Liver (tissue), 9 donors: ENCODE data around the gene PCDH9. TPM values are rescaled to one million over a fixed set of nuclear protein-coding genes. Genes with fewer than 3 reads are reported as not detected.

ENCODE experiments used
- DNase-seq: peaks from one replicate; pipeline ENCODE4 v3.0.0-alpha.2; 2017; ENCODE audit warnings: low spot score
- H3K27ac ChIP-seq, 2 donors: one replicate each; pipeline ENCODE4 v1.7.0; 2013; ENCODE audit warnings: inconsistent platforms in 2 of 2, low read length in 2 of 2, control low read depth in 1 of 2, low read depth in 1 of 2, mild to moderate bottlenecking in 1 of 2
- H3K27me3 ChIP-seq, 4 donors: one replicate each; pipeline versions ENCODE4 v1.6.1 to v1.7.0; 2013; ENCODE audit warnings: low read length in 3 of 4, inconsistent platforms in 1 of 4, mild to moderate bottlenecking in 1 of 4, moderate library complexity in 1 of 4; ENCODE audit not compliant: control insufficient read depth in 4 of 4, insufficient read depth in 4 of 4
- H3K36me3 ChIP-seq, 4 donors: one replicate each; pipeline versions ENCODE4 v1.6.1 to v1.7.0; 2013; ENCODE audit warnings: low read length in 3 of 4, mild to moderate bottlenecking in 3 of 4, low read depth in 1 of 4, moderate library complexity in 1 of 4; ENCODE audit not compliant: control insufficient read depth in 4 of 4, insufficient read depth in 3 of 4
- H3K4me1 ChIP-seq, 4 donors: one replicate each; pipeline versions ENCODE4 v1.6.1 to v1.7.0; 2013; ENCODE audit warnings: low read length in 3 of 4, mild to moderate bottlenecking in 3 of 4, moderate library complexity in 1 of 4; ENCODE audit not compliant: control insufficient read depth in 4 of 4, insufficient read depth in 4 of 4
- H3K4me3 ChIP-seq, 3 donors: one replicate each; pipeline versions ENCODE4 v1.6.1 to v1.7.0; 2013; ENCODE audit warnings: low read length in 3 of 3, control low read depth in 1 of 3, low read depth in 1 of 3, mild to moderate bottlenecking in 1 of 3
- H3K9ac ChIP-seq, 2 donors: one replicate each; pipeline ENCODE4 v1.7.0; 2013; ENCODE audit warnings: low read length in 2 of 2, mild to moderate bottlenecking in 2 of 2, moderate library complexity in 2 of 2, control low read depth in 1 of 2, low read depth in 1 of 2
- H3K9me3 ChIP-seq, 4 donors: one replicate each; pipeline versions ENCODE4 v1.6.1 to v1.7.0; 2013; ENCODE audit warnings: low read length in 3 of 4; ENCODE audit not compliant: control insufficient read depth in 4 of 4
- EGR1 ChIP-seq, 2 donors: IDR thresholded peaks; 2 replicates each; pipeline ENCODE4 v1.6.1; 2016 to 2018; ENCODE audit warnings: antibody characterized with exemption in 2 of 2, low read depth in 2 of 2
- FOXA2 ChIP-seq: IDR thresholded peaks from 2 replicates; pipeline ENCODE4 v1.6.1; 2016; ENCODE audit warnings: antibody characterized with exemption
- GABPA ChIP-seq, 2 donors: IDR thresholded peaks in 1 of 2; conservative IDR thresholded peaks in 1 of 2; 2 replicates each; pipeline ENCODE4 v1.6.1; 2016; ENCODE audit warnings: antibody characterized with exemption in 2 of 2, mild to moderate bottlenecking in 1 of 2, moderate library complexity in 1 of 2
- NR2F2 ChIP-seq: IDR thresholded peaks from 2 replicates; pipeline ENCODE4 v1.6.1; 2016; ENCODE audit warnings: antibody characterized with exemption
- RAD21 ChIP-seq, 2 donors: IDR thresholded peaks; 2 replicates each; pipeline ENCODE4 v1.6.1; 2016; ENCODE audit warnings: antibody characterized with exemption in 2 of 2, mild to moderate bottlenecking in 2 of 2
- RXRA ChIP-seq, 2 donors: IDR thresholded peaks; 2 replicates each; pipeline ENCODE4 v1.6.1; 2017 to 2018; ENCODE audit warnings: antibody characterized with exemption in 2 of 2, mild to moderate bottlenecking in 1 of 2
- SP1 ChIP-seq: IDR thresholded peaks from 2 replicates; pipeline ENCODE4 v1.6.1; 2018; ENCODE audit warnings: antibody characterized with exemption, mild to moderate bottlenecking
- TAF1 ChIP-seq: conservative IDR thresholded peaks from 2 replicates; pipeline ENCODE4 v1.6.1; 2016; ENCODE audit warnings: antibody characterized with exemption, mild to moderate bottlenecking
- YY1 ChIP-seq: IDR thresholded peaks from 2 replicates; pipeline ENCODE4 v1.6.1; 2016; ENCODE audit warnings: antibody characterized with exemption, mild to moderate bottlenecking
- ZBTB33 ChIP-seq: IDR thresholded peaks from 2 replicates; pipeline ENCODE4 v1.6.1; 2016; ENCODE audit warnings: antibody characterized with exemption
- WGBS: extraction: QIAGEN DNeasy Blood & Tissue Kit; methylation state at CpG from one replicate; pipeline ENCODE4 v1.1.7; 2013; 5-methylcytosine and 5-hydroxymethylcytosine counted together
- polyA plus RNA-seq, 2 donors: library from polyadenylated mRNA; stranded (reverse) in 1 of 2; unstranded in 1 of 2; fragments of 200-250 nt in 1 of 2; fragments of >200 nt in 1 of 2; fragmentation: Nextera tagmentation in 1 of 2; extraction: Ambion mirVana in 1 of 2; gene quantifications; one replicate each; pipeline versions ENCODE4 v1.2.1 to v1.2.3, GENCODE V29; 2013 to 2015
- total RNA-seq, 2 donors: library from RNA; depleted of rRNA; stranded (reverse); fragments of >200 nt; gene quantifications; one replicate each; pipeline ENCODE4 v1.2.3, GENCODE V29; 2014
- TF ChIP-seq, protein P1 (sequence below): fragments of 150-350 bp; IDR thresholded peaks from 2 replicates; pipeline ENCODE4 v1.5.1; 2017; ENCODE audit warnings: improper control_type of control experiment, low read depth, low read length; ENCODE audit not compliant: missing input control
- TF ChIP-seq, protein P2 (sequence below): IDR thresholded peaks from 2 replicates; pipeline ENCODE4 v1.6.1; 2016; ENCODE audit warnings: antibody characterized with exemption
- TF ChIP-seq, protein P3 (sequence below): IDR thresholded peaks from 2 replicates; pipeline ENCODE4 v1.6.1; 2016; ENCODE audit warnings: antibody characterized with exemption
- TF ChIP-seq, protein P4 (sequence below): IDR thresholded peaks from 2 replicates; pipeline ENCODE4 v1.6.1; 2016; ENCODE audit warnings: antibody characterized with exemption, mild to moderate bottlenecking
- donor health status: healthy.
- donor health status: healthy.
- donor health status: healthy.
- donor health status: healthy.
- donor health status: healthy.

Gene PCDH9
- total and polyA plus RNA-seq, 4 donors, result 0.90 to 4.0 (median 2.2) TPM

DNA sequence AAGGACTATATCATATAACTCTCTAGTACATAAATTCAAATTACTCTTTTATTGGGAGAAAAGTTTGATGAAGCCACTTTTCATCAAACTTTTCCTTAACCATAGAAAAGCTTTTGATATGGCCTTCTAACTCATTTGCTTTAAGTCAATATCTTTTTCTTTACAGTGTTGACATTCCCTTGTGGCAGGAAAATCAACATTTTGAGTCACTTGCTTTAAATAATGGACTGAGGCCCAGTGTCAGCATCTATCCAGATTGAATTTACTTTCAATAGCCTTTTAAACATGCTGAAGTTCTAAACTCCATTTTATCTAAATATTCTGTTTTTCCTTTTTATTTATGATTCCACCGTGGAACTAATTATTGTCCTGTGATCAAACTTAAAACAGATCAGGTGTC, 62.7 kb downstream of the PCDH9 start:
- TF ChIP-seq, protein P1, sequence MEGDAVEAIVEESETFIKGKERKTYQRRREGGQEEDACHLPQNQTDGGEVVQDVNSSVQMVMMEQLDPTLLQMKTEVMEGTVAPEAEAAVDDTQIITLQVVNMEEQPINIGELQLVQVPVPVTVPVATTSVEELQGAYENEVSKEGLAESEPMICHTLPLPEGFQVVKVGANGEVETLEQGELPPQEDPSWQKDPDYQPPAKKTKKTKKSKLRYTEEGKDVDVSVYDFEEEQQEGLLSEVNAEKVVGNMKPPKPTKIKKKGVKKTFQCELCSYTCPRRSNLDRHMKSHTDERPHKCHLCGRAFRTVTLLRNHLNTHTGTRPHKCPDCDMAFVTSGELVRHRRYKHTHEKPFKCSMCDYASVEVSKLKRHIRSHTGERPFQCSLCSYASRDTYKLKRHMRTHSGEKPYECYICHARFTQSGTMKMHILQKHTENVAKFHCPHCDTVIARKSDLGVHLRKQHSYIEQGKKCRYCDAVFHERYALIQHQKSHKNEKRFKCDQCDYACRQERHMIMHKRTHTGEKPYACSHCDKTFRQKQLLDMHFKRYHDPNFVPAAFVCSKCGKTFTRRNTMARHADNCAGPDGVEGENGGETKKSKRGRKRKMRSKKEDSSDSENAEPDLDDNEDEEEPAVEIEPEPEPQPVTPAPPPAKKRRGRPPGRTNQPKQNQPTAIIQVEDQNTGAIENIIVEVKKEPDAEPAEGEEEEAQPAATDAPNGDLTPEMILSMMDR, result no peak
- TF ChIP-seq EGR1 (IDR thresholded peaks at IDR 0.05; ENCODE audit: low read depth in 2 of 2) (no peak), TAF1 (no peak), SP1 (no peak), FOXA2 (no peak), ZBTB33 (no peak), GABPA (IDR thresholded peaks at IDR 0.05 in 1 of 2, conservative IDR thresholded peaks at IDR 0.05 in 1 of 2) (no peak), NR2F2 (no peak), RXRA (IDR thresholded peaks at IDR 0.05) (no peak), YY1 (no peak), RAD21 (IDR thresholded peaks at IDR 0.05) (no peak)
- TF ChIP-seq, protein P2, sequence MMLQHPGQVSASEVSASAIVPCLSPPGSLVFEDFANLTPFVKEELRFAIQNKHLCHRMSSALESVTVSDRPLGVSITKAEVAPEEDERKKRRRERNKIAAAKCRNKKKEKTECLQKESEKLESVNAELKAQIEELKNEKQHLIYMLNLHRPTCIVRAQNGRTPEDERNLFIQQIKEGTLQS, result no peak
- TF ChIP-seq, protein P3, sequence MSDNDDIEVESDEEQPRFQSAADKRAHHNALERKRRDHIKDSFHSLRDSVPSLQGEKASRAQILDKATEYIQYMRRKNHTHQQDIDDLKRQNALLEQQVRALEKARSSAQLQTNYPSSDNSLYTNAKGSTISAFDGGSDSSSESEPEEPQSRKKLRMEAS, result no peak
- TF ChIP-seq, protein P4, sequence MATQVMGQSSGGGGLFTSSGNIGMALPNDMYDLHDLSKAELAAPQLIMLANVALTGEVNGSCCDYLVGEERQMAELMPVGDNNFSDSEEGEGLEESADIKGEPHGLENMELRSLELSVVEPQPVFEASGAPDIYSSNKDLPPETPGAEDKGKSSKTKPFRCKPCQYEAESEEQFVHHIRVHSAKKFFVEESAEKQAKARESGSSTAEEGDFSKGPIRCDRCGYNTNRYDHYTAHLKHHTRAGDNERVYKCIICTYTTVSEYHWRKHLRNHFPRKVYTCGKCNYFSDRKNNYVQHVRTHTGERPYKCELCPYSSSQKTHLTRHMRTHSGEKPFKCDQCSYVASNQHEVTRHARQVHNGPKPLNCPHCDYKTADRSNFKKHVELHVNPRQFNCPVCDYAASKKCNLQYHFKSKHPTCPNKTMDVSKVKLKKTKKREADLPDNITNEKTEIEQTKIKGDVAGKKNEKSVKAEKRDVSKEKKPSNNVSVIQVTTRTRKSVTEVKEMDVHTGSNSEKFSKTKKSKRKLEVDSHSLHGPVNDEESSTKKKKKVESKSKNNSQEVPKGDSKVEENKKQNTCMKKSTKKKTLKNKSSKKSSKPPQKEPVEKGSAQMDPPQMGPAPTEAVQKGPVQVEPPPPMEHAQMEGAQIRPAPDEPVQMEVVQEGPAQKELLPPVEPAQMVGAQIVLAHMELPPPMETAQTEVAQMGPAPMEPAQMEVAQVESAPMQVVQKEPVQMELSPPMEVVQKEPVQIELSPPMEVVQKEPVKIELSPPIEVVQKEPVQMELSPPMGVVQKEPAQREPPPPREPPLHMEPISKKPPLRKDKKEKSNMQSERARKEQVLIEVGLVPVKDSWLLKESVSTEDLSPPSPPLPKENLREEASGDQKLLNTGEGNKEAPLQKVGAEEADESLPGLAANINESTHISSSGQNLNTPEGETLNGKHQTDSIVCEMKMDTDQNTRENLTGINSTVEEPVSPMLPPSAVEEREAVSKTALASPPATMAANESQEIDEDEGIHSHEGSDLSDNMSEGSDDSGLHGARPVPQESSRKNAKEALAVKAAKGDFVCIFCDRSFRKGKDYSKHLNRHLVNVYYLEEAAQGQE, result no peak
- Histone ChIP-seq H3K9me3 (no peaks in the 10 kb centered on the region), H3K27me3 (no peaks in the 10 kb centered on the region), H3K27ac (no peak overlapping the region), H3K4me1 (no peaks in the 10 kb centered on the region), H3K9ac (no peak overlapping the region), H3K4me3 (no peak overlapping the region), H3K36me3 (no peaks in the 10 kb centered on the region)
- DNase-seq, result no peak
- 84% methylated on average over 1 of the region's 1 CpG for WGBS

GRCh38 chr13:67161176-67161575, 69.0 kb downstream of the PCDH9 start:
- no peak overlapping the region for H3K4me3 ChIP-seq
- no peaks in the 10 kb centered on the region for H3K36me3 ChIP-seq
- no peak for DNase-seq
- WGBS, result 93% methylated on average over 3 of the region's 3 CpGs
- H3K4me1 ChIP-seq, result no peaks in the 10 kb centered on the region
- no peaks in the 10 kb centered on the region for H3K9me3 ChIP-seq
- no peaks in the 10 kb centered on the region for H3K27me3 ChIP-seq
- no peak overlapping the region for H3K9ac ChIP-seq
- no peak overlapping the region for H3K27ac ChIP-seq
- TF ChIP-seq, protein P4, result no peak
- TF ChIP-seq, protein P3, result no peak
- TF ChIP-seq, protein P1, result no peak
- TF ChIP-seq RXRA (IDR thresholded peaks at IDR 0.05) (no peak), TAF1 (no peak), ZBTB33 (no peak)
